Effector memory CD8-positive, alpha-beta T cell (primary cell): Measurements from ENCODE around the gene MAG.

Experiments
- ATAC-seq: fragments of 150-1000 bp; cut with Tn5 transposase; replicated peaks from 2 replicates; pipeline ENCODE4 v1.10.0; 2021; ENCODE audit warnings: mild to moderate bottlenecking, moderate library complexity
- DNase-seq, 3 experiments: peaks; one replicate each; pipeline ENCODE4 v3.0.0; 2021
- H3K27ac Mint-ChIP-seq, 2 donors: one replicate each; pipeline ENCODE4 v1.8.0; 2022; ENCODE audit warnings: mild to moderate bottlenecking in 2 of 2, mixed read lengths in 2 of 2, moderate library complexity in 2 of 2
- H3K27me3 Mint-ChIP-seq, 2 donors: one replicate each; pipeline ENCODE4 v1.8.0; 2022; ENCODE audit warnings: mixed read lengths in 2 of 2
- H3K36me3 Mint-ChIP-seq: one replicate; pipeline ENCODE4 v1.8.0; 2022; ENCODE audit warnings: mild to moderate bottlenecking, moderate library complexity, mixed read lengths; ENCODE audit not compliant: insufficient read depth
- H3K4me1 Mint-ChIP-seq, 2 donors: one replicate each; pipeline ENCODE4 v1.8.0; 2022; ENCODE audit warnings: low read depth in 2 of 2, mixed read lengths in 2 of 2
- H3K4me3 Mint-ChIP-seq, 2 donors: one replicate each; pipeline ENCODE4 v1.8.0; 2022; ENCODE audit warnings: mild to moderate bottlenecking in 2 of 2, mixed read lengths in 2 of 2, moderate library complexity in 2 of 2
- H3K9me3 Mint-ChIP-seq, 2 donors: one replicate each; pipeline ENCODE4 v1.8.0; 2022; ENCODE audit warnings: mixed read lengths in 2 of 2
- total RNA-seq, 9 experiments: gene quantifications; one replicate each; lab custom pipeline; 2026; lab: John Stamatoyannopoulos, UW

MAG gene
- 0 to 0.25 (median 0) reads per million in 9 experiments for total RNA-seq

GRCh38 chr19:35291916-35292315 lies at the start of gene MAG:
MAG (plus strand) TSS chr19:35292161; CDS start chr19:35295409, 3,248 bp downstream.
- DNase-seq (no peak), ATAC-seq (no peak)
- Mint-ChIP-seq H3K4me3 (no peak within 1 kb of the TSS), H3K27ac (peak within 1 kb of the TSS in 1 of 2 donors; percentile 66), H3K36me3 (no peaks in the 10 kb centered on the region), H3K9me3 (no peaks in the 10 kb centered on the region), H3K27me3 (peaks cover 0 to 12% of the 10 kb centered on the region in 2 donors), H3K4me1 (peaks cover 0 to 2% of the 10 kb centered on the region in 2 donors)

- Mint-ChIP-seq H3K4me3 (peak overlapping the region; percentile 89 to 92), H3K9me3 (no peaks in the 10 kb centered on the region), H3K27ac (no peak overlapping the region), H3K27me3 (peaks cover 24 to 27% of the 10 kb centered on the region in 2 donors), H3K4me1 (peaks cover 25% of the 10 kb centered on the region in 2 donors), H3K36me3 (peaks cover 12% of the 10 kb centered on the region)
- no peak for DNase-seq
- no peak for ATAC-seq
Measured at GRCh38 chr19:35246466-35247092, 45.4 kb upstream of the MAG start.

GRCh38 chr19:35247526-35248309 lies 44.2 kb upstream of the MAG start:
- DNase-seq, result peak in 2 of 3 experiments; percentile 26 to 33
- peak overlapping the region; percentile 94 to 95 for H3K27ac Mint-ChIP-seq
- H3K9me3 Mint-ChIP-seq, result no peaks in the 10 kb centered on the region

GRCh38 chr19:35248310-35249145 lies 43.4 kb upstream of the MAG start, which contains the start of gene LSR:
LSR (plus strand) TSS chr19:35249002; CDS start chr19:35249023, 21 bp downstream.
- peaks cover 25 to 27% of the 10 kb centered on the region in 2 donors for H3K4me1 Mint-ChIP-seq
- H3K27ac Mint-ChIP-seq, result peak within 1 kb of the TSS; percentile 94 to 95
- ATAC-seq (peak; percentile 88), DNase-seq (peak; percentile 65 to 68 (median 68))
- H3K36me3 Mint-ChIP-seq, result peaks cover 27% of the 10 kb centered on the region
- no peaks in the 10 kb centered on the region for H3K9me3 Mint-ChIP-seq
- H3K27me3 Mint-ChIP-seq, result peaks cover 16 to 27% of the 10 kb centered on the region in 2 donors
- peak within 1 kb of the TSS; percentile 89 to 92 for H3K4me3 Mint-ChIP-seq

More at GRCh38 chr19:35247526-35248309, 44.2 kb upstream of the MAG start:
- Mint-ChIP-seq H3K36me3 (peaks cover 18% of the 10 kb centered on the region), H3K27me3 (peaks cover 20 to 27% of the 10 kb centered on the region in 2 donors), H3K4me1 (peaks cover 25% of the 10 kb centered on the region in 2 donors), H3K4me3 (peak overlapping the region; percentile 89 to 92)
- ATAC-seq, result peak; percentile 37

- no peak for ATAC-seq
- Mint-ChIP-seq H3K4me1 (peaks cover 25 to 27% of the 10 kb centered on the region in 2 donors), H3K27me3 (peaks cover 11 to 27% of the 10 kb centered on the region in 2 donors), H3K9me3 (no peaks in the 10 kb centered on the region), H3K36me3 (peaks cover 31% of the 10 kb centered on the region), H3K4me3 (peak overlapping the region; percentile 89 to 92), H3K27ac (peak overlapping the region; percentile 94 to 95)
- no peak for DNase-seq
Measured at GRCh38 chr19:35249146-35249847, 42.7 kb upstream of the MAG start.

- peaks cover 11 to 21% of the 10 kb centered on the region in 2 donors for H3K27me3 Mint-ChIP-seq
- H3K36me3 Mint-ChIP-seq, result peaks cover 35% of the 10 kb centered on the region
- DNase-seq (no peak), ATAC-seq (no peak)
- peak overlapping the region; percentile 89 to 92 for H3K4me3 Mint-ChIP-seq
- peaks cover 25 to 34% of the 10 kb centered on the region in 2 donors for H3K4me1 Mint-ChIP-seq
- H3K27ac Mint-ChIP-seq, result peak overlapping the region; percentile 75 to 95
- no peaks in the 10 kb centered on the region for H3K9me3 Mint-ChIP-seq
Measured at GRCh38 chr19:35249848-35250711, 41.9 kb upstream of the MAG start.

GRCh38 chr19:35251456-35251855 lies 40.5 kb upstream of the MAG start:
- DNase-seq (no peak), ATAC-seq (no peak)
- peaks cover 26 to 35% of the 10 kb centered on the region in 2 donors for H3K4me1 Mint-ChIP-seq
- peaks cover 38% of the 10 kb centered on the region for H3K36me3 Mint-ChIP-seq
- H3K4me3 Mint-ChIP-seq, result peak overlapping the region in 1 of 2 donors; percentile 92
- no peak overlapping the region for H3K27ac Mint-ChIP-seq
- H3K27me3 Mint-ChIP-seq, result peaks cover 6 to 21% of the 10 kb centered on the region in 2 donors
- no peaks in the 10 kb centered on the region for H3K9me3 Mint-ChIP-seq

GRCh38 chr19:35253316-35254286 lies 38.4 kb upstream of the MAG start:
- Mint-ChIP-seq H3K27ac (no peak overlapping the region), H3K4me1 (peaks cover 20 to 38% of the 10 kb centered on the region in 2 donors), H3K27me3 (peaks cover 0 to 21% of the 10 kb centered on the region in 2 donors), H3K4me3 (no peak overlapping the region), H3K36me3 (peaks cover 41% of the 10 kb centered on the region), H3K9me3 (no peaks in the 10 kb centered on the region)
- DNase-seq (no peak), ATAC-seq (no peak)

GRCh38 chr19:35254341-35255297 lies 37.3 kb upstream of the MAG start:
- H3K36me3 Mint-ChIP-seq, result peaks cover 41% of the 10 kb centered on the region
- peaks cover 0 to 10% of the 10 kb centered on the region in 2 donors for H3K27me3 Mint-ChIP-seq
- H3K9me3 Mint-ChIP-seq, result no peaks in the 10 kb centered on the region
- no peak for ATAC-seq
- H3K4me3 Mint-ChIP-seq, result no peak overlapping the region
- peaks cover 13 to 29% of the 10 kb centered on the region in 2 donors for H3K4me1 Mint-ChIP-seq
- no peak for DNase-seq
- no peak overlapping the region for H3K27ac Mint-ChIP-seq

GRCh38 chr19:35256566-35256965 lies 35.4 kb upstream of the MAG start:
- no peaks in the 10 kb centered on the region for H3K27me3 Mint-ChIP-seq
- DNase-seq (no peak), ATAC-seq (no peak)
- H3K36me3 Mint-ChIP-seq, result peaks cover 35% of the 10 kb centered on the region
- H3K27ac Mint-ChIP-seq, result peak overlapping the region in 1 of 2 donors; percentile 31
- no peaks in the 10 kb centered on the region for H3K9me3 Mint-ChIP-seq
- H3K4me1 Mint-ChIP-seq, result peaks cover 7 to 17% of the 10 kb centered on the region in 2 donors
- H3K4me3 Mint-ChIP-seq, result no peak overlapping the region
